Eye (tissue), 1 donor: Measurements from ENCODE around the gene CACNA1C.
"Not testable (repeated sequence)": the region's sequence is repeated elsewhere in the genome, so short reads cannot be mapped to it uniquely, and the experiment has no call there.

Experiments
- DNase-seq: peaks from one replicate; pipeline ENCODE4 v3.0.0-alpha.2; 2015

Gene CACNA1C

GRCh38 chr12:2076728-2077127, 23.9 kb downstream of the CACNA1C start:
- DNase-seq: no peak

- DNase-seq: no peak
Observed at GRCh38 chr12:2080604-2081003, 27.8 kb downstream of the CACNA1C start.

- no peak for DNase-seq
Observed at GRCh38 chr12:2082321-2082720, 29.5 kb downstream of the CACNA1C start.

- DNase-seq: no peak
Observed at GRCh38 chr12:2083008-2083407, 30.2 kb downstream of the CACNA1C start.

- no peak for DNase-seq
Observed at GRCh38 chr12:2083561-2083960, 30.8 kb downstream of the CACNA1C start.

GRCh38 chr12:2084553-2085296, 31.9 kb downstream of the CACNA1C start:
- no peak for DNase-seq

GRCh38 chr12:2092354-2092753, 39.6 kb downstream of the CACNA1C start:
- no peak for DNase-seq

GRCh38 chr12:2092890-2093289, 40.1 kb downstream of the CACNA1C start:
- DNase-seq: no peak

GRCh38 chr12:2094597-2094996, 41.8 kb downstream of the CACNA1C start:
- DNase-seq: peak; percentile 32

- DNase-seq: no peak
Observed at GRCh38 chr12:2095878-2096277, 43.1 kb downstream of the CACNA1C start.

GRCh38 chr12:2097617-2098016, 44.8 kb downstream of the CACNA1C start:
- DNase-seq: no peak

GRCh38 chr12:2098852-2099251, 46.1 kb downstream of the CACNA1C start:
- DNase-seq: no peak

GRCh38 chr12:2099595-2099994, 46.8 kb downstream of the CACNA1C start:
- no peak for DNase-seq

GRCh38 chr12:2101359-2101758, 48.6 kb downstream of the CACNA1C start:
- no peak for DNase-seq

GRCh38 chr12:2101771-2102170, 49.0 kb downstream of the CACNA1C start:
- no peak for DNase-seq

GRCh38 chr12:2102736-2103135, 49.9 kb downstream of the CACNA1C start:
- DNase-seq: not testable (repeated sequence)

GRCh38 chr12:2105387-2105786, 52.6 kb downstream of the CACNA1C start:
- DNase-seq: not testable (repeated sequence)

GRCh38 chr12:2108166-2108565, 55.4 kb downstream of the CACNA1C start:
- no peak for DNase-seq

- DNase-seq: no peak
Observed at GRCh38 chr12:2108975-2109671, 56.3 kb downstream of the CACNA1C start.

GRCh38 chr12:2110127-2110526, 57.3 kb downstream of the CACNA1C start:
- DNase-seq: no peak

GRCh38 chr12:2110849-2111566, 58.2 kb downstream of the CACNA1C start:
- DNase-seq: no peak

- no peak for DNase-seq
Observed at GRCh38 chr12:2111826-2112225, 59.0 kb downstream of the CACNA1C start.

- peak; percentile 21 for DNase-seq
Observed at GRCh38 chr12:2112401-2112800, 59.6 kb downstream of the CACNA1C start.
